PC-9 (cell line): ENCODE results near the gene KRT27. TPM values are rescaled to one million over a fixed set of nuclear protein-coding genes. Genes with fewer than 3 reads are reported as not detected.

ENCODE experiments used
- BruUV-seq: library from RNA; stranded (reverse); fragments of 400-500 nt; replicated peaks from 2 replicates; lab custom pipeline; 2021; lab: Mats Ljungman, UMichigan
- CTCF ChIA-PET: fragments of 300-600 bp; sonication (Branson Sonifier 250); formaldehyde crosslinking; loops from one replicate; lab custom pipeline; 2022; ENCODE audit warnings: antibody characterized with exemption; lab: Charles Lee
- POLR2A ChIA-PET: fragments of 300-600 bp; sonication (Branson Sonifier 250); formaldehyde crosslinking; loops from one replicate; lab custom pipeline; 2022; ENCODE audit warnings: antibody characterized with exemption; ENCODE audit not compliant: unreplicated experiment; lab: Charles Lee
- DNase-seq, 2 experiments: peaks; one replicate each; pipeline versions ENCODE4 v3.0.0 to v3.0.0-alpha.2; 2015 to 2022; ENCODE audit warnings: mixed read lengths in 1 of 2
- H2AFZ ChIP-seq: fragments of 200-600 bp; sonication (generic); 2 replicates; pipeline ENCODE4 v1.8.1; 2017; ENCODE audit warnings: antibody characterized with exemption
- H3F3A ChIP-seq: fragments of 200-600 bp; sonication (generic); 2 replicates; pipeline ENCODE4 v1.8.1; 2017; ENCODE audit warnings: antibody characterized with exemption, mild to moderate bottlenecking, low read depth; ENCODE audit not compliant: insufficient read depth
- H3K27ac ChIP-seq: fragments of 200-600 bp; sonication (generic); 2 replicates; pipeline ENCODE4 v1.6.1; 2016; ENCODE audit warnings: mixed run types
- H3K27me3 ChIP-seq: fragments of 200-600 bp; sonication (generic); 2 replicates; pipeline ENCODE4 v1.6.1; 2016; ENCODE audit warnings: low read depth, mixed run types; ENCODE audit not compliant: insufficient read depth
- H3K36me3 ChIP-seq: fragments of 200-600 bp; sonication (generic); 2 replicates; pipeline ENCODE4 v1.6.1; 2016; ENCODE audit warnings: low read depth, mixed run types
- H3K4me1 ChIP-seq: fragments of 200-600 bp; sonication (generic); replicated peaks from 2 replicates; pipeline ENCODE4 v1.6.1; 2016; ENCODE audit warnings: mixed run types; ENCODE audit not compliant: insufficient read depth
- H3K4me2 ChIP-seq: fragments of 200-600 bp; sonication (generic); 2 replicates; pipeline ENCODE4 v1.6.1; 2017; ENCODE audit warnings: mixed run types
- H3K4me3 ChIP-seq: fragments of 200-600 bp; sonication (generic); 2 replicates; pipeline ENCODE4 v1.6.1; 2016; ENCODE audit warnings: mixed run types
- H3K79me2 ChIP-seq: fragments of 200-600 bp; sonication (generic); 2 replicates; pipeline ENCODE4 v1.6.1; 2017; ENCODE audit warnings: low read depth, mixed run types
- H3K9me2 ChIP-seq: fragments of 200-600 bp; sonication (generic); 2 replicates; pipeline ENCODE4 v1.8.1; 2017; ENCODE audit warnings: mild to moderate bottlenecking; ENCODE audit not compliant: insufficient read depth
- H3K9me3 ChIP-seq: fragments of 200-600 bp; sonication (generic); 2 replicates; pipeline ENCODE4 v1.8.1; 2016; ENCODE audit warnings: low read depth; ENCODE audit not compliant: insufficient read depth
- H4K20me1 ChIP-seq: fragments of 200-600 bp; sonication (generic); 2 replicates; pipeline ENCODE4 v1.8.1; 2017; ENCODE audit not compliant: insufficient read depth
- EZH2 ChIP-seq: fragments of 200-600 bp; sonication (generic); IDR thresholded peaks from 2 replicates; pipeline ENCODE4 v1.8.0; 2017; ENCODE audit warnings: antibody characterized with exemption, low read depth
- intact Hi-C: fragments of 100-400 bp; cut with micrococcal nuclease; formaldehyde crosslinking; loops from one replicate; pipeline ENCODE4 v1.10.0; 2022; ENCODE audit not compliant: unreplicated experiment
- total RNA-seq: library from RNA; stranded (reverse); gene quantifications from 2 replicates; pipeline ENCODE4 v1.2.3, GENCODE V29; 2021
- TF ChIP-seq, protein P1 (sequence below): fragments of 200-600 bp; sonication (generic); conservative IDR thresholded peaks from 2 replicates; pipeline ENCODE4 v1.6.1; 2017; ENCODE audit warnings: mixed run types, antibody characterized with exemption, mild to moderate bottlenecking, moderate library complexity

The KRT27 gene
- total RNA-seq, 1 experiment from 2014 or later, result not detected

- Histone ChIP-seq H4K20me1 (no peaks in the 10 kb centered on the region), H3K4me3 (no peak overlapping the region), H3K4me2 (no peak overlapping the region), H3K27me3 (no peaks in the 10 kb centered on the region), H3K79me2 (peaks cover 17% of the 10 kb centered on the region), H3K9me3 (no peaks in the 10 kb centered on the region), H3K27ac (no peak overlapping the region), H3F3A (peaks cover 52% of the 10 kb centered on the region), H3K9me2 (no peaks in the 10 kb centered on the region), H2AFZ (no peak overlapping the region), H3K36me3 (peaks cover 8% of the 10 kb centered on the region; the same call in 1 of the 2 replicates), H3K4me1 (peaks cover 38% of the 10 kb centered on the region)
- TF ChIP-seq EZH2, result no peak
- TF ChIP-seq, protein P1, sequence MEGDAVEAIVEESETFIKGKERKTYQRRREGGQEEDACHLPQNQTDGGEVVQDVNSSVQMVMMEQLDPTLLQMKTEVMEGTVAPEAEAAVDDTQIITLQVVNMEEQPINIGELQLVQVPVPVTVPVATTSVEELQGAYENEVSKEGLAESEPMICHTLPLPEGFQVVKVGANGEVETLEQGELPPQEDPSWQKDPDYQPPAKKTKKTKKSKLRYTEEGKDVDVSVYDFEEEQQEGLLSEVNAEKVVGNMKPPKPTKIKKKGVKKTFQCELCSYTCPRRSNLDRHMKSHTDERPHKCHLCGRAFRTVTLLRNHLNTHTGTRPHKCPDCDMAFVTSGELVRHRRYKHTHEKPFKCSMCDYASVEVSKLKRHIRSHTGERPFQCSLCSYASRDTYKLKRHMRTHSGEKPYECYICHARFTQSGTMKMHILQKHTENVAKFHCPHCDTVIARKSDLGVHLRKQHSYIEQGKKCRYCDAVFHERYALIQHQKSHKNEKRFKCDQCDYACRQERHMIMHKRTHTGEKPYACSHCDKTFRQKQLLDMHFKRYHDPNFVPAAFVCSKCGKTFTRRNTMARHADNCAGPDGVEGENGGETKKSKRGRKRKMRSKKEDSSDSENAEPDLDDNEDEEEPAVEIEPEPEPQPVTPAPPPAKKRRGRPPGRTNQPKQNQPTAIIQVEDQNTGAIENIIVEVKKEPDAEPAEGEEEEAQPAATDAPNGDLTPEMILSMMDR, result no peak
- BruUV-seq, result no TSS peak
- ChIA-PET POLR2A (no interaction called here), CTCF (no interaction called here)
- no peak for DNase-seq
- intact Hi-C loops, result no loop called here
Measured at GRCh38 chr17:40813804-40814203, 31.5 kb upstream of the KRT27 start.

- Histone ChIP-seq H3K4me3 (no peak overlapping the region), H3K27ac (no peak overlapping the region), H3K79me2 (peaks cover 8% of the 10 kb centered on the region), H4K20me1 (no peaks in the 10 kb centered on the region), H3K27me3 (no peaks in the 10 kb centered on the region), H3K4me1 (peaks cover 34% of the 10 kb centered on the region), H3F3A (peaks cover 42% of the 10 kb centered on the region), H2AFZ (no peak overlapping the region), H3K4me2 (no peak overlapping the region), H3K9me3 (no peaks in the 10 kb centered on the region), H3K9me2 (no peaks in the 10 kb centered on the region), H3K36me3 (peaks cover 8% of the 10 kb centered on the region; the same call in 1 of the 2 replicates)
- intact Hi-C loops, result no loop called here
- BruUV-seq, result no TSS peak
- DNase-seq, result no peak
- POLR2A ChIA-PET, result no interaction called here
- CTCF ChIA-PET, result interaction anchor here (0.6 kb wide), 1 partner anchor 44 kb away, joined by 3 read pairs; no protein-coding TSS in a partner anchor
- TF ChIP-seq, protein P1, result no peak
- TF ChIP-seq EZH2, result no peak
Measured at GRCh38 chr17:40812639-40813038, 30.3 kb upstream of the KRT27 start.

DNA sequence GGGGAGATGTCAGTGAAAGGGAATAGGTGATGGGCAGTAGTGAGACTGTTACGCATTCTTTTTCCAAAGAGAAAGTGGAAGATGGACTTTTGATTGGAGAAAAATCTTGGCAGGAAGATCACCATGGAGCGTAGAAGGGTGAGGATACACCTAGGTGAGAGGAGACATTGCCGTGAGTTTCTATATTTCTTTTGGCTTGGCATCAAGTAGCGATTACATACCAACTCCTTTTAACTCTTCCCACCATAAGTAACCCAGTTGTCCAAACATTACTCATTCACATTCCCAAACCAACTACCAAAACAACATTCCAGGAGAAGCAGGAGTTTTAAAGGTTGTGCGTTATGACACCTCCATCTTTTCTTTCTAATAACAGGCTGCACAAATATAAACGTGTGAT is 28.1 kb upstream of the KRT27 start:
- DNase-seq, result peak; percentile 18 to 89
- peak overlapping the region; percentile 4; the same call in 1 of the 2 replicates for H2AFZ ChIP-seq

More for the DNA sequence above, 28.1 kb upstream of the KRT27 start:
- Histone ChIP-seq H3K4me2 (peak overlapping the region; percentile 62), H3K9me3 (no peaks in the 10 kb centered on the region), H3K9me2 (no peaks in the 10 kb centered on the region), H4K20me1 (no peaks in the 10 kb centered on the region), H3K4me1 (peaks cover 27% of the 10 kb centered on the region), H3K4me3 (peak overlapping the region; percentile 11; the same call in 1 of the 2 replicates), H3K27me3 (no peaks in the 10 kb centered on the region), H3K27ac (peak overlapping the region; percentile 70), H3F3A (peaks cover 24% of the 10 kb centered on the region), H3K79me2 (no peaks in the 10 kb centered on the region), H3K36me3 (no peaks in the 10 kb centered on the region)
- no TSS peak for BruUV-seq
- TF ChIP-seq EZH2, result no peak
- TF ChIP-seq, protein P1, result no peak
- POLR2A ChIA-PET, result no interaction called here
- CTCF ChIA-PET, result no interaction called here
- intact Hi-C loops, result loop anchor here (2.0 kb wide), 1 partner anchor 44 kb away; no protein-coding TSS in a partner anchor
